Sigmoid colon (tissue), 4 donors: ENCODE results near the gene LHFPL5.

Experiments used
- CTCF ChIP-seq, 4 experiments: fragments of 450-650 bp in 3 of 4; fragments of 200-600 bp in 1 of 4; IDR thresholded peaks; one replicate each; pipeline ENCODE4 v1.5.1; 2016 to 2019; ENCODE audit warnings: antibody characterized with exemption in 4 of 4, mild to moderate bottlenecking in 3 of 4, moderate library complexity in 2 of 4
- POLR2A ChIP-seq, 2 donors: fragments of 450-650 bp; IDR thresholded peaks; one replicate each; pipeline ENCODE4 v1.6.1; 2016; ENCODE audit warnings: antibody characterized with exemption in 2 of 2, mild to moderate bottlenecking in 2 of 2, moderate library complexity in 2 of 2
- POLR2AphosphoS5 ChIP-seq, 4 donors: sonication (generic); formaldehyde crosslinking; IDR thresholded peaks; one replicate each; pipeline ENCODE4 v1.6.1; 2017; ENCODE audit warnings: antibody characterized with exemption in 4 of 4

GRCh38 chr6:35831257-35832007 lies 26.3 kb downstream of the LHFPL5 start:
- TF ChIP-seq CTCF (IDR thresholded peaks at IDR 0.05) (no peak), POLR2A (IDR thresholded peaks at IDR 0.05) (no peak), POLR2AphosphoS5 (IDR thresholded peaks at IDR 0.05) (no peak)
